NCI-H1048 (cell line): ENCODE measurements around the gene PPP1CA.

Experiments used
- DNase-seq: peaks from one replicate; lab custom pipeline; 2025; lab: John Stamatoyannopoulos, UW

PPP1CA gene

GRCh38 chr11:67369275-67369674 lies 32.4 kb downstream of the PPP1CA start:
- DNase-seq: no peak

- no peak for DNase-seq
Measured at GRCh38 chr11:67368621-67369020, 33.0 kb downstream of the PPP1CA start.

- DNase-seq: no peak
Measured at GRCh38 chr11:67367761-67368227, 33.9 kb downstream of the PPP1CA start.

- no peak for DNase-seq
Measured at GRCh38 chr11:67366961-67367760, 34.5 kb downstream of the PPP1CA start.

GRCh38 chr11:67366546-67366945 lies 35.1 kb downstream of the PPP1CA start:
- DNase-seq: no peak

- DNase-seq: no peak
Measured at GRCh38 chr11:67365736-67366444, 35.8 kb downstream of the PPP1CA start.

GRCh38 chr11:67364783-67365722 lies 36.6 kb downstream of the PPP1CA start:
- no peak for DNase-seq

- DNase-seq: no peak
Measured at GRCh38 chr11:67364169-67364568, 37.5 kb downstream of the PPP1CA start.

GRCh38 chr11:67357831-67358670 lies 43.6 kb downstream of the PPP1CA start:
- DNase-seq: no peak

- no peak for DNase-seq
Measured at GRCh38 chr11:67356864-67357561, 44.6 kb downstream of the PPP1CA start.

- DNase-seq: no peak
Measured at GRCh38 chr11:67356387-67356863, 45.2 kb downstream of the PPP1CA start.

GRCh38 chr11:67355794-67356386 lies 45.8 kb downstream of the PPP1CA start:
- DNase-seq: no peak

- no peak for DNase-seq
Measured at GRCh38 chr11:67355023-67355793, 46.5 kb downstream of the PPP1CA start.

GRCh38 chr11:67354075-67355022 lies 47.3 kb downstream of the PPP1CA start:
- DNase-seq: no peak

- peak; percentile 83 for DNase-seq
Measured at GRCh38 chr11:67353317-67354074, 48.2 kb downstream of the PPP1CA start, which contains the start of gene POLD4. TSS of gene POLD4 (minus strand) at chr11:67353546. CDS start at chr11:67353399, 147 bp downstream.

GRCh38 chr11:67352546-67353316 lies 48.9 kb downstream of the PPP1CA start:
- DNase-seq: no peak
